HepG2 (cell line): ENCODE results near the gene B3GALT5. TPM values are rescaled to one million over a fixed set of nuclear protein-coding genes. Genes with fewer than 3 reads are reported as not detected.
A peak's percentile ranks its signal among the peaks of the same experiment; 100 is the strongest.

Source experiments
- ATAC-seq: fragments of 200-7000 bp; cut with Tn5 transposase; 3 replicates; pipeline ENCODE4 v1.9.1; 2020; ENCODE audit warnings: mild to moderate bottlenecking, moderate library complexity
- BruUV-seq: library from RNA; stranded (reverse); fragments of 400-500 nt; replicated peaks from 2 replicates; lab custom pipeline; 2021; lab: Mats Ljungman, UMichigan
- CTCF ChIA-PET: fragments of 300-600 bp; formaldehyde crosslinking; extraction: SDS; loops from one replicate; lab custom pipeline; 2021; ENCODE audit warnings: low total read pairs, inconsistent platforms, low intra/inter-chr PET ratio; lab: Yijun Ruan, JAX
- POLR2A ChIA-PET: fragments of 350-600 bp; sonication (Branson Sonifier 250); formaldehyde crosslinking; loops from one replicate; lab custom pipeline; 2020; ENCODE audit warnings: antibody characterized with exemption, inconsistent platforms; lab: Yijun Ruan, JAX
- DNase-seq: peaks from one replicate; pipeline ENCODE4 v3.0.0-alpha.2; 2015; ENCODE audit warnings: low spot score
- FAIRE-seq: peaks from 3 replicates; lab custom pipeline; 2011; peaks lifted over from hg19 to GRCh38; lab: Jason Lieb, UNC
- H2AFZ ChIP-seq: one replicate; pipeline ENCODE4 v1.6.1; 2011; ENCODE audit warnings: low read length, inconsistent platforms
- H3K27ac ChIP-seq: fragments of 300-600 bp; 3 replicates; pipeline ENCODE4 v1.8.0; 2011; ENCODE audit warnings: mixed run types, mild to moderate bottlenecking, mixed read lengths, low read length, inconsistent platforms; ENCODE audit not compliant: insufficient read depth; ENCODE audit errors: extremely low read length
- H3K27me3 ChIP-seq, 2 experiments: fragments of 200-600 bp in 1 of 2; 2 replicates in 1 of 2; 3 replicates in 1 of 2; pipeline versions ENCODE4 v1.6.0 to v1.8.0; 2011; ENCODE audit warnings: low read length in 2 of 2, mild to moderate bottlenecking in 2 of 2, moderate library complexity in 2 of 2, inconsistent platforms in 1 of 2; ENCODE audit not compliant: insufficient read depth in 2 of 2, control insufficient read depth in 1 of 2
- H3K36me3 ChIP-seq, 2 experiments: fragments of 200-600 bp in 1 of 2; replicated peaks in 1 of 2; 2 replicates in 1 of 2; 3 replicates in 1 of 2; pipeline versions ENCODE4 v1.5.1 to v1.8.0; 2011; ENCODE audit warnings: low read length in 2 of 2, inconsistent platforms in 1 of 2; ENCODE audit not compliant: insufficient read depth in 2 of 2, control insufficient read depth in 1 of 2
- H3K4me1 ChIP-seq: 2 replicates; pipeline ENCODE4 v1.5.1; 2012; ENCODE audit warnings: low read length, inconsistent platforms; ENCODE audit not compliant: insufficient read depth
- H3K4me2 ChIP-seq: 2 replicates; pipeline ENCODE4 v1.6.0; 2011; ENCODE audit warnings: low read depth, low read length, inconsistent platforms
- H3K4me3 ChIP-seq, 3 experiments: fragments of 200-600 bp in 1 of 3; sonication (generic), shearing (Covaris generic) in 1 of 3; replicated peaks in 1 of 3; 2 replicates each; pipeline ENCODE4 v1.5.1; 2011 to 2016; ENCODE audit warnings: low read length in 3 of 3, inconsistent platforms in 2 of 3, low read depth in 2 of 3, mild to moderate bottlenecking in 2 of 3, control low read depth in 1 of 3, mixed read lengths in 1 of 3; ENCODE audit not compliant: insufficient read depth in 1 of 3
- H3K79me2 ChIP-seq: one replicate; pipeline ENCODE4 v1.6.1; 2011; ENCODE audit warnings: low read length, inconsistent platforms; ENCODE audit not compliant: insufficient read depth
- H3K9ac ChIP-seq: 2 replicates; pipeline ENCODE4 v1.6.0; 2011; ENCODE audit warnings: mild to moderate bottlenecking, low read depth, low read length, inconsistent platforms; ENCODE audit not compliant: insufficient read depth
- H3K9me3 ChIP-seq: 2 replicates; pipeline ENCODE4 v1.5.1; 2012; ENCODE audit warnings: mild to moderate bottlenecking, low read length
- H4K20me1 ChIP-seq: 2 replicates; pipeline ENCODE4 v1.6.0; 2011; ENCODE audit warnings: inconsistent platforms, mild to moderate bottlenecking, low read length, moderate library complexity; ENCODE audit not compliant: insufficient read depth
- AHR ChIP-seq: IDR thresholded peaks from 2 replicates; pipeline ENCODE4 v1.6.1; 2018; ENCODE audit warnings: missing genetic modification reagents, missing compliant biosample characterization
- CEBPB ChIP-seq: IDR thresholded peaks from 2 replicates; pipeline ENCODE4 v1.6.1; 2011; ENCODE audit warnings: low read depth, low read length, improper control_type of control experiment, borderline replicate concordance
- DR1 ChIP-seq: sonication (generic); formaldehyde crosslinking; IDR thresholded peaks from 2 replicates; pipeline ENCODE4 v1.8.0; 2021; ENCODE audit warnings: mild to moderate bottlenecking, missing genetic modification reagents, inconsistent platforms
- PRPF4 ChIP-seq: fragments of 200-400 bp; formaldehyde crosslinking; IDR thresholded peaks from 2 replicates; pipeline ENCODE4 v1.6.1; 2016; ENCODE audit warnings: low read length, low read depth; ENCODE audit not compliant: poor library complexity, severe bottlenecking
- WGBS: methylation state at CpG from one replicate; pipeline ENCODE4 v1.1.6; 2017; ENCODE audit warnings: low lambda C conversion rate; 5-methylcytosine and 5-hydroxymethylcytosine counted together
- in situ Hi-C: cut with HindIII; loops from 2 replicates; pipeline ENCODE4 v1.10.0; 2017; ENCODE audit warnings: low pct_unique_long_range_greater_than_20kb; ENCODE audit not compliant: extremely low pct_ligation_motif_present
- intact Hi-C: fragments of 100-400 bp; cut with micrococcal nuclease; formaldehyde crosslinking; loops from one replicate; pipeline ENCODE4 v1.10.0; 2022; ENCODE audit not compliant: unreplicated experiment
- polyA plus RNA-seq, 8 experiments: library from polyadenylated mRNA; depleted of rRNA in 3 of 8; stranded (reverse) in 7 of 8; unstranded in 1 of 8; fragments of >200 nt; fragmentation: Illumina TruSeq in 4 of 8; extraction: Trizol in 4 of 8; gene quantifications; 2 replicates each; pipeline versions ENCODE4 v1.2.1 to v1.2.3, GENCODE V29; 2011 to 2016; ENCODE audit warnings: low read depth in 4 of 8, missing spikeins in 1 of 8, mixed read lengths in 1 of 8; ENCODE audit not compliant: insufficient read depth in 1 of 8
- total RNA-seq, 5 experiments: library from RNA; depleted of rRNA; stranded (reverse); fragments of >200 nt; fragmentation: Illumina TruSeq; extraction: Trizol; gene quantifications; 2 replicates each; pipeline ENCODE4 v1.2.3, GENCODE V29; 2016; ENCODE audit warnings: low read depth in 1 of 5
- TF ChIP-seq, protein P1 (sequence below): sonication (generic); formaldehyde crosslinking; IDR thresholded peaks from 2 replicates; pipeline ENCODE4 v1.5.1; 2020; ENCODE audit warnings: mild to moderate bottlenecking, missing genetic modification reagents, borderline replicate concordance
- TF ChIP-seq, protein P2 (sequence below): sonication (generic); formaldehyde crosslinking; IDR thresholded peaks from 2 replicates; pipeline ENCODE4 v1.4.0; 2020; ENCODE audit warnings: mild to moderate bottlenecking, missing genetic modification reagents, borderline replicate concordance
- TF ChIP-seq, protein P3 (sequence below): sonication (generic); formaldehyde crosslinking; IDR thresholded peaks from 2 replicates; pipeline ENCODE4 v1.4.0; 2020; ENCODE audit warnings: mild to moderate bottlenecking, missing genetic modification reagents

B3GALT5 gene
- total and polyA plus RNA-seq, 2 of the 13 experiments (the other 11 are each of a cell fraction or from before 2014, with no cell fraction given) = 0.02 to 0.03 TPM

DNA sequence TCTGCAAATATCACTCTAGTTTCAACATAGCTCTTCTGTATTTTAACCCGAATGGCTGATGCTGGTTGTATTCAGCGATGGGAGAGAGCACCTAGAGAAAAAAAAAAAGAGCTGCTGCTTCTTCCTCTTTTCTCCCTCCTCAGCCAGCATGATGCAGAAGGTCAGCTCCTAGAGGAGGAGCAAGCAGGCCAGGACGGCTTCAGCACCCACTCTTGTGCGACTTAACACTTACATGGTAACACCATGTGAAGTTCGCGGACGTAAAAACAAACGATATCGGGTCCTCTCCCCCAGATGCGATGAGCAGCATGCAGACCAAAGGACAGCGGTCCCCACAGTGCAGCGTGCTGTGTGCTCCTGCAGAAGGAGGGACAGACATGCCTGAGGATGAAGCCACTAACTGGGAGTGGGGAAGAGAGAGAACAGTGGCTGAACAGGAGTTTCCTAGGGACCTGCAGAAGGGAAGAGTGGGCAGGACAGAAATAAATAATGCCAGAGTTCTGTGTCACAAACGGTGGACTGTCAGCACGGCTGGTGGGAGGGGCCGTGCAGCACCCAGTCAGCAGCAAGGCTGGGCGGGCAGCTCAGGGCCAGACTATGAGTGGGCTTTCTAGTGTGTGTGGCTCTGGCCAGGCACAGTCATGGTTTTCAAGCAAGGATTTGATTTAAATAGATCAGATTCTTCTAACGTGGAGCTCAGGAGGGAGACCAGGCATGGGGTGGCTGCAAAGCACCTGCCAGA is 11.4 kb upstream of the B3GALT5 start:
- no peaks in the 10 kb centered on the region for H3K4me1 ChIP-seq
- TF ChIP-seq DR1 (no peak), PRPF4 (no peak), AHR (CRISPR knock-in tag) (no peak), CEBPB (no peak)
- TF ChIP-seq, protein P1, sequence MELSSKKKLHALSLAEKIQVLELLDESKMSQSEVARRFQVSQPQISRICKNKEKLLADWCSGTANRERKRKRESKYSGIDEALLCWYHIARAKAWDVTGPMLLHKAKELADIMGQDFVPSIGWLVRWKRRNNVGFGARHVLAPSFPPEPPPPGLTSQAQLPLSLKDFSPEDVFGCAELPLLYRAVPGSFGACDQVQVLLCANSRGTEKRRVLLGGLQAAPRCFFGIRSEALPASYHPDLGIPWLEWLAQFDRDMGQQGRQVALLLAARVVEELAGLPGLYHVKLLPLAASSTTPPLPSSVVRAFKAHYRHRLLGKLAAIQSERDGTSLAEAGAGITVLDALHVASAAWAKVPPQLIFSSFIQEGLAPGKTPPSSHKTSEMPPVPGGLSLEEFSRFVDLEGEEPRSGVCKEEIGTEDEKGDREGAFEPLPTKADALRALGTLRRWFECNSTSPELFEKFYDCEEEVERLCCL = no peak
- TF ChIP-seq, protein P2, sequence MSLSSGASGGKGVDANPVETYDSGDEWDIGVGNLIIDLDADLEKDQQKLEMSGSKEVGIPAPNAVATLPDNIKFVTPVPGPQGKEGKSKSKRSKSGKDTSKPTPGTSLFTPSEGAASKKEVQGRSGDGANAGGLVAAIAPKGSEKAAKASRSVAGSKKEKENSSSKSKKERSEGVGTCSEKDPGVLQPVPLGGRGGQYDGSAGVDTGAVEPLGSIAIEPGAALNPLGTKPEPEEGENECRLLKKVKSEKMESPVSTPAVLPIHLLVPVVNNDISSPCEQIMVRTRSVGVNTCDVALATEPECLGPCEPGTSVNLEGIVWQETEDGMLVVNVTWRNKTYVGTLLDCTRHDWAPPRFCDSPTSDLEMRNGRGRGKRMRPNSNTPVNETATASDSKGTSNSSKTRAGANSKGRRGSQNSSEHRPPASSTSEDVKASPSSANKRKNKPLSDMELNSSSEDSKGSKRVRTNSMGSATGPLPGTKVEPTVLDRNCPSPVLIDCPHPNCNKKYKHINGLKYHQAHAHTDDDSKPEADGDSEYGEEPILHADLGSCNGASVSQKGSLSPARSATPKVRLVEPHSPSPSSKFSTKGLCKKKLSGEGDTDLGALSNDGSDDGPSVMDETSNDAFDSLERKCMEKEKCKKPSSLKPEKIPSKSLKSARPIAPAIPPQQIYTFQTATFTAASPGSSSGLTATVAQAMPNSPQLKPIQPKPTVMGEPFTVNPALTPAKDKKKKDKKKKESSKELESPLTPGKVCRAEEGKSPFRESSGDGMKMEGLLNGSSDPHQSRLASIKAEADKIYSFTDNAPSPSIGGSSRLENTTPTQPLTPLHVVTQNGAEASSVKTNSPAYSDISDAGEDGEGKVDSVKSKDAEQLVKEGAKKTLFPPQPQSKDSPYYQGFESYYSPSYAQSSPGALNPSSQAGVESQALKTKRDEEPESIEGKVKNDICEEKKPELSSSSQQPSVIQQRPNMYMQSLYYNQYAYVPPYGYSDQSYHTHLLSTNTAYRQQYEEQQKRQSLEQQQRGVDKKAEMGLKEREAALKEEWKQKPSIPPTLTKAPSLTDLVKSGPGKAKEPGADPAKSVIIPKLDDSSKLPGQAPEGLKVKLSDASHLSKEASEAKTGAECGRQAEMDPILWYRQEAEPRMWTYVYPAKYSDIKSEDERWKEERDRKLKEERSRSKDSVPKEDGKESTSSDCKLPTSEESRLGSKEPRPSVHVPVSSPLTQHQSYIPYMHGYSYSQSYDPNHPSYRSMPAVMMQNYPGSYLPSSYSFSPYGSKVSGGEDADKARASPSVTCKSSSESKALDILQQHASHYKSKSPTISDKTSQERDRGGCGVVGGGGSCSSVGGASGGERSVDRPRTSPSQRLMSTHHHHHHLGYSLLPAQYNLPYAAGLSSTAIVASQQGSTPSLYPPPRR (CRISPR knock-in tag) = no peak
- TF ChIP-seq, protein P3, sequence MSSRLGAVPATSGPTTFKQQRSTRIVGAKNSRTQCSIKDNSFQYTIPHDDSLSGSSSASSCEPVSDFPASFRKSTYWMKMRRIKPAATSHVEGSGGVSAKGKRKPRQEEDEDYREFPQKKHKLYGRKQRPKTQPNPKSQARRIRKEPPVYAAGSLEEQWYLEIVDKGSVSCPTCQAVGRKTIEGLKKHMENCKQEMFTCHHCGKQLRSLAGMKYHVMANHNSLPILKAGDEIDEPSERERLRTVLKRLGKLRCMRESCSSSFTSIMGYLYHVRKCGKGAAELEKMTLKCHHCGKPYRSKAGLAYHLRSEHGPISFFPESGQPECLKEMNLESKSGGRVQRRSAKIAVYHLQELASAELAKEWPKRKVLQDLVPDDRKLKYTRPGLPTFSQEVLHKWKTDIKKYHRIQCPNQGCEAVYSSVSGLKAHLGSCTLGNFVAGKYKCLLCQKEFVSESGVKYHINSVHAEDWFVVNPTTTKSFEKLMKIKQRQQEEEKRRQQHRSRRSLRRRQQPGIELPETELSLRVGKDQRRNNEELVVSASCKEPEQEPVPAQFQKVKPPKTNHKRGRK (CRISPR knock-in tag) = no peak
- no peak overlapping the region for H3K4me3 ChIP-seq
- H3K27ac ChIP-seq = no peak overlapping the region
- CTCF ChIA-PET = no interaction called here
- in situ Hi-C loops (no loop called here), intact Hi-C loops (no loop called here)
- H3K4me2 ChIP-seq = no peak overlapping the region
- POLR2A ChIA-PET = no interaction called here
- H3K27me3 ChIP-seq = 0 out of 5 replicates have a peak, but pooled peaks cover 0 to 9% of the 10 kb centered on the region in 2 experiments
- no peaks in the 10 kb centered on the region for H3K36me3 ChIP-seq
- WGBS = 34% methylated on average over 17 of the region's 17 CpGs
- ATAC-seq = peak; percentile 35; the same call in 1 of the 3 replicates
- no peaks in the 10 kb centered on the region for H3K9me3 ChIP-seq
- DNase-seq = no peak
- no peaks in the 10 kb centered on the region for H3K79me2 ChIP-seq
- BruUV-seq = no TSS peak
- no peak overlapping the region for H2AFZ ChIP-seq
- no peaks in the 10 kb centered on the region for H4K20me1 ChIP-seq
- FAIRE-seq = no peak
- no peak overlapping the region for H3K9ac ChIP-seq
